Hepatocyte (in vitro differentiated cells): ENCODE data around the gene LIMS2. TPM values are rescaled to one million over a fixed set of nuclear protein-coding genes. Genes with fewer than 3 reads are reported as not detected.

ENCODE experiments used
- DNase-seq: peaks from one replicate; pipeline ENCODE4 v3.0.0-alpha.2; 2016; ENCODE audit warnings: low spot score
- H2AFZ ChIP-seq: fragments of 200-600 bp; sonication (generic); 2 replicates; pipeline ENCODE4 v1.6.0; 2016; ENCODE audit warnings: antibody characterized with exemption, mild to moderate bottlenecking
- H3K27ac ChIP-seq: fragments of 200-600 bp; sonication (generic); 2 replicates; pipeline ENCODE4 v1.5.1; 2016; ENCODE audit warnings: mild to moderate bottlenecking
- H3K27me3 ChIP-seq: fragments of 200-600 bp; sonication (generic); 2 replicates; pipeline ENCODE4 v1.6.1; 2016
- H3K36me3 ChIP-seq: fragments of 200-600 bp; sonication (generic); replicated peaks from 2 replicates; pipeline ENCODE4 v1.5.1; 2016; ENCODE audit warnings: low read depth; ENCODE audit not compliant: insufficient read depth
- H3K4me1 ChIP-seq: fragments of 200-600 bp; sonication (generic); 2 replicates; pipeline ENCODE4 v1.5.1; 2016; ENCODE audit warnings: mild to moderate bottlenecking, moderate library complexity; ENCODE audit not compliant: insufficient read depth
- H3K4me2 ChIP-seq: fragments of 200-600 bp; sonication (generic); 2 replicates; pipeline ENCODE4 v1.6.0; 2016
- H3K4me3 ChIP-seq: fragments of 200-600 bp; sonication (generic); 2 replicates; pipeline ENCODE4 v1.5.1; 2016; ENCODE audit warnings: mild to moderate bottlenecking
- H3K79me2 ChIP-seq: fragments of 200-600 bp; sonication (generic); 2 replicates; pipeline ENCODE4 v1.6.0; 2017; ENCODE audit warnings: mild to moderate bottlenecking
- H3K9me2 ChIP-seq: fragments of 200-600 bp; sonication (generic); replicated peaks from 2 replicates; pipeline ENCODE4 v1.6.0; 2017; ENCODE audit warnings: mild to moderate bottlenecking; ENCODE audit not compliant: insufficient read depth
- H3K9me3 ChIP-seq: fragments of 200-600 bp; sonication (generic); 2 replicates; pipeline ENCODE4 v1.5.1; 2016; ENCODE audit warnings: low read depth, mild to moderate bottlenecking
- H4K20me1 ChIP-seq: fragments of 200-600 bp; sonication (generic); 2 replicates; pipeline ENCODE4 v1.6.0; 2016; ENCODE audit warnings: mild to moderate bottlenecking; ENCODE audit not compliant: insufficient read depth, poor library complexity, severe bottlenecking
- EZH2 ChIP-seq: fragments of 200-600 bp; sonication (generic); IDR thresholded peaks from 2 replicates; pipeline ENCODE4 v1.6.1; 2016; ENCODE audit warnings: antibody characterized with exemption, mild to moderate bottlenecking, borderline replicate concordance
- EZH2phosphoT487 ChIP-seq: fragments of 200-600 bp; sonication (generic); IDR thresholded peaks from one replicate; pipeline ENCODE4 v1.6.1; 2018; ENCODE audit warnings: antibody characterized with exemption, mild to moderate bottlenecking, low read depth, moderate library complexity; ENCODE audit not compliant: unreplicated experiment, severe bottlenecking
- WGBS: methylation state at CpG from one replicate; pipeline ENCODE4 v1.1.6; 2016; ENCODE audit warnings: low lambda C conversion rate; ENCODE audit errors: missing lambda C conversion rate; 5-methylcytosine and 5-hydroxymethylcytosine counted together
- polyA plus RNA-seq: library from polyadenylated mRNA; unstranded; fragments of >200 nt; fragmentation: Nextera tagmentation; extraction: Ambion mirVana; gene quantifications from 2 replicates; pipeline ENCODE4 v1.2.1, GENCODE V29; 2016
- total RNA-seq: library from RNA; depleted of rRNA; stranded (reverse); fragments of >200 nt; gene quantifications from 2 replicates; pipeline ENCODE4 v1.2.3, GENCODE V29; 2014
- TF ChIP-seq, protein P1 (sequence below): fragments of 200-600 bp; sonication (generic); IDR thresholded peaks from 2 replicates; pipeline ENCODE4 v1.5.1; 2016; ENCODE audit warnings: antibody characterized with exemption, mild to moderate bottlenecking; ENCODE audit not compliant: poor library complexity

Gene LIMS2
- total and polyA plus RNA-seq, 2 experiments from 2014 or later = 4.0 to 8.3 TPM

DNA sequence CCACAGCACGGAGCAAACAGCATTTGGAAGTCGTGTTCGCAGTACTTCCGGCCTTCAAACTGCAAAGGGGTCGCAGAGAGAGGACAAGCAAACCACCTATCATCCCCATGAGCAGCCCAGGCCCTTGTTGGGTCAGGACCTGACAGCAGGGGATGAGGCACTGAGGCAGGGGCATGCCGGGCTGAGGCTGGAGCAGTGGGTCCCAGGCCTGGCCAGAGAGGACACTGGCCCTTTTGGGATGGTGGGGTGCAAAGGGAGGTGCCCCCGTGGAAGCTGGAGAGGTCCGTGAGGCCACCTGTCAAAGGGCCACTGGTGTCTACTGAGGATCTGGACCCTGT lies 20.5 kb downstream of the LIMS2 start:
- Histone ChIP-seq H3K27ac (no peak overlapping the region), H3K27me3 (no peaks in the 10 kb centered on the region), H3K9me3 (no peaks in the 10 kb centered on the region), H3K9me2 (no peaks in the 10 kb centered on the region), H3K4me3 (no peak overlapping the region), H3K4me1 (no peaks in the 10 kb centered on the region), H3K79me2 (no peaks in the 10 kb centered on the region), H3K36me3 (no peaks in the 10 kb centered on the region), H3K4me2 (no peak overlapping the region), H2AFZ (no peak overlapping the region), H4K20me1 (no peaks in the 10 kb centered on the region)
- WGBS = 90% methylated on average over 8 of the region's 8 CpGs
- TF ChIP-seq EZH2 = no peak
- no peak for DNase-seq

DNA sequence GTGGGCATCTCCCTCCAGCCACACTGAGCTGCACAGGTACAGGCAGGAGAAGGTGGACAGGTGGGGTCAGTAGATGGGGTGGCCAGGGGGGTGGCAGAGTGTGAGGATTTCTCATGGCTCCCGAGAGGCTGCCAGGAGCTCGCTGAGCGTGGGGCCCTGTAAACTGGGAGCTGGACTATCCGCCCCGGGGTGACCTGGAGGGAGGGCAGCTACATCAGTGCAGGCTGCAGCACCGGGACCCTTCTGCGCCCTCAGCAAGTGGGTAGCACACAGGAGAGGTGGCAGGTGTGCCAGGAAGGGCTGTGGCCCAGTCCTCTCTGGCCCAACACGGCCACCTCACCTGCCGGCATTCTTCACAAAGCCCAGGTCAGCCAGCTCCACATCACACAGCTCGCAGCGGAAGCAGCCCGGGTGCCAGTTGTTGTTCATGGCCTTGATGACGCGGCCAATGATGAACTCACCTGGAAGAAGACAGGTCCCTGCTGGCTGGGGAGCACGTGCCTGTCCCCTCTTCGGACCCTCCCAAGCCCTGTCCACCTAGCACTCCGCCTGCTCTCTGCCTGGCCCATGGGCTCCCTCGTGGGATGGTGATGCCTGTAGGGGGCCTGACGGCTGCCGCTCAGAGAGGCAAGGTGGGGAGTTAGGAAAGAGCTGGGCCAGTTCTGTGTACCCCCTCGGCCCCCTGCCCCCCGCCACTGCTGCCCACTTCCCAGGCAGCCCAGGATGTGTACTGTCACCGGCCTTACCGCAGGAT lies 21.1 kb downstream of the LIMS2 start:
- TF ChIP-seq EZH2phosphoT487 (no peak), EZH2 (no peak)
- TF ChIP-seq, protein P1, sequence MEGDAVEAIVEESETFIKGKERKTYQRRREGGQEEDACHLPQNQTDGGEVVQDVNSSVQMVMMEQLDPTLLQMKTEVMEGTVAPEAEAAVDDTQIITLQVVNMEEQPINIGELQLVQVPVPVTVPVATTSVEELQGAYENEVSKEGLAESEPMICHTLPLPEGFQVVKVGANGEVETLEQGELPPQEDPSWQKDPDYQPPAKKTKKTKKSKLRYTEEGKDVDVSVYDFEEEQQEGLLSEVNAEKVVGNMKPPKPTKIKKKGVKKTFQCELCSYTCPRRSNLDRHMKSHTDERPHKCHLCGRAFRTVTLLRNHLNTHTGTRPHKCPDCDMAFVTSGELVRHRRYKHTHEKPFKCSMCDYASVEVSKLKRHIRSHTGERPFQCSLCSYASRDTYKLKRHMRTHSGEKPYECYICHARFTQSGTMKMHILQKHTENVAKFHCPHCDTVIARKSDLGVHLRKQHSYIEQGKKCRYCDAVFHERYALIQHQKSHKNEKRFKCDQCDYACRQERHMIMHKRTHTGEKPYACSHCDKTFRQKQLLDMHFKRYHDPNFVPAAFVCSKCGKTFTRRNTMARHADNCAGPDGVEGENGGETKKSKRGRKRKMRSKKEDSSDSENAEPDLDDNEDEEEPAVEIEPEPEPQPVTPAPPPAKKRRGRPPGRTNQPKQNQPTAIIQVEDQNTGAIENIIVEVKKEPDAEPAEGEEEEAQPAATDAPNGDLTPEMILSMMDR = no peak
- H3K27ac ChIP-seq = no peak overlapping the region
- 93% methylated on average over 24 of the region's 24 CpGs for WGBS

GRCh38 chr2:127653421-127654083 lies 21.8 kb downstream of the LIMS2 start:
- no peaks in the 10 kb centered on the region for H4K20me1 ChIP-seq
- H3K4me2 ChIP-seq = no peak overlapping the region
- no peak overlapping the region for H2AFZ ChIP-seq
- 87% methylated on average over 16 of the region's 16 CpGs for WGBS
- no peak overlapping the region for H3K4me3 ChIP-seq
- no peaks in the 10 kb centered on the region for H3K79me2 ChIP-seq
- no peaks in the 10 kb centered on the region for H3K9me2 ChIP-seq
- H3K36me3 ChIP-seq = no peaks in the 10 kb centered on the region
- no peaks in the 10 kb centered on the region for H3K4me1 ChIP-seq
- TF ChIP-seq EZH2 (no peak), EZH2phosphoT487 (no peak)
- TF ChIP-seq, protein P1 = no peak
- no peak for DNase-seq
- H3K27ac ChIP-seq = no peak overlapping the region
- no peaks in the 10 kb centered on the region for H3K9me3 ChIP-seq
- no peaks in the 10 kb centered on the region for H3K27me3 ChIP-seq

More for the DNA sequence above, 21.1 kb downstream of the LIMS2 start:
- Histone ChIP-seq H3K4me3 (no peak overlapping the region), H3K36me3 (no peaks in the 10 kb centered on the region), H2AFZ (no peak overlapping the region), H3K4me2 (no peak overlapping the region), H3K9me3 (no peaks in the 10 kb centered on the region), H3K27me3 (no peaks in the 10 kb centered on the region), H3K9me2 (no peaks in the 10 kb centered on the region), H3K79me2 (no peaks in the 10 kb centered on the region), H4K20me1 (no peaks in the 10 kb centered on the region), H3K4me1 (no peaks in the 10 kb centered on the region)
- DNase-seq = no peak

- no peaks in the 10 kb centered on the region for H3K27me3 ChIP-seq
- H3K4me2 ChIP-seq = no peak overlapping the region
- no peak for DNase-seq
- H3K27ac ChIP-seq = no peak overlapping the region
- no peak overlapping the region for H3K4me3 ChIP-seq
- no peaks in the 10 kb centered on the region for H4K20me1 ChIP-seq
- no peaks in the 10 kb centered on the region for H3K79me2 ChIP-seq
- 80% methylated on average over 25 of the region's 25 CpGs for WGBS
- no peaks in the 10 kb centered on the region for H3K9me3 ChIP-seq
- TF ChIP-seq EZH2phosphoT487 = no peak
- TF ChIP-seq, protein P1 = no peak
- H3K4me1 ChIP-seq = no peaks in the 10 kb centered on the region
- no peaks in the 10 kb centered on the region for H3K36me3 ChIP-seq
- H2AFZ ChIP-seq = no peak overlapping the region
- no peaks in the 10 kb centered on the region for H3K9me2 ChIP-seq
Measured at GRCh38 chr2:127652786-127653357, 22.5 kb downstream of the LIMS2 start.
